Measurements from ENCODE around the gene CISH. TPM values are rescaled to one million over a fixed set of nuclear protein-coding genes. Genes with fewer than 3 reads are reported as not detected.

CISH gene
- total and polyA plus RNA-seq, 10 of the 15 experiments (the other 5 are each of a cell fraction or from before 2014, with no cell fraction given), result 0.21 to 4.4 (median 1.8) TPM

GRCh38 chr3:50567386-50568167, 44.0 kb downstream of the CISH start, which contains the start of gene C3orf18 (continued):
- no peak for TF ChIP-seq E2F4 (IDR thresholded peaks at IDR 0.05; ENCODE audit: low read depth, low read length)
- no peak for TF ChIP-seq STAT3 (IDR thresholded peaks at IDR 0.05; ENCODE audit: low read depth, low read length)
- no peak for TF ChIP-seq KLF5 (IDR thresholded peaks at IDR 0.05; ENCODE audit: partially characterized antibody)
- TF ChIP-seq ZBTB40 (IDR thresholded peaks at IDR 0.05; ENCODE audit: borderline replicate concordance), result no peak
- TF ChIP-seq RBBP5 (conservative IDR thresholded peaks at IDR 0.05), result no peak
- TF ChIP-seq MEF2B (IDR thresholded peaks at IDR 0.05; ENCODE audit: partially characterized antibody, poor library complexity, severe bottlenecking), result no peak
- TF ChIP-seq ZNF384 (IDR thresholded peaks at IDR 0.05; ENCODE audit: borderline replicate concordance, low read depth, low read length), result no peak
- TF ChIP-seq ETV6 (conservative IDR thresholded peaks at IDR 0.05 in 1 of 2, IDR thresholded peaks at IDR 0.05 in 1 of 2; ENCODE audit: borderline replicate concordance in 1 of 2, low read depth in 1 of 2), result no peak
- no peak for TF ChIP-seq CEBPB (IDR thresholded peaks at IDR 0.05; ENCODE audit: borderline replicate concordance in 1 of 2, low read depth in 2 of 2, low read length in 2 of 2)
- TF ChIP-seq IRF5 (IDR thresholded peaks at IDR 0.05; ENCODE audit: borderline replicate concordance), result no peak
- no peak for TF ChIP-seq SIX5 (IDR thresholded peaks at IDR 0.05; ENCODE audit: low read depth, low read length, severe bottlenecking)
- no peak for TF ChIP-seq USF2 (IDR thresholded peaks at IDR 0.05; ENCODE audit: borderline replicate concordance, low read depth, low read length)
- TF ChIP-seq IRF3 (IDR thresholded peaks at IDR 0.05), result peak; percentile 89
- no peak for TF ChIP-seq NFIC (IDR thresholded peaks at IDR 0.05; ENCODE audit: low read depth, low read length)
- no peak for TF ChIP-seq SMAD1 (IDR thresholded peaks at IDR 0.05; ENCODE audit: low read depth, partially characterized antibody)
- peak; percentile 48; the same call in 1 of the 2 replicates for TF ChIP-seq CREB1 (IDR thresholded peaks at IDR 0.05; ENCODE audit: low read depth)
- no peak for TF ChIP-seq EGR1 (IDR thresholded peaks at IDR 0.05; ENCODE audit: borderline replicate concordance in 1 of 2, low read depth in 2 of 2, low read length in 2 of 2)

Measured in GM12878 (cell line).